HepG2 (cell line): ENCODE results near the gene NLRX1. TPM values are rescaled to one million over a fixed set of nuclear protein-coding genes. Genes with fewer than 3 reads are reported as not detected.

Experiments
- ATAC-seq: fragments of 200-7000 bp; cut with Tn5 transposase; 3 replicates; pipeline ENCODE4 v1.9.1; 2020; ENCODE audit warnings: mild to moderate bottlenecking, moderate library complexity
- BruUV-seq: library from RNA; stranded (reverse); fragments of 400-500 nt; replicated peaks from 2 replicates; lab custom pipeline; 2021; lab: Mats Ljungman, UMichigan
- CTCF ChIA-PET: fragments of 300-600 bp; formaldehyde crosslinking; extraction: SDS; loops from one replicate; lab custom pipeline; 2021; ENCODE audit warnings: low total read pairs, inconsistent platforms, low intra/inter-chr PET ratio; lab: Yijun Ruan, JAX
- POLR2A ChIA-PET: fragments of 350-600 bp; sonication (Branson Sonifier 250); formaldehyde crosslinking; loops from one replicate; lab custom pipeline; 2020; ENCODE audit warnings: antibody characterized with exemption, inconsistent platforms; lab: Yijun Ruan, JAX
- DNase-seq: peaks from one replicate; pipeline ENCODE4 v3.0.0-alpha.2; 2015; ENCODE audit warnings: low spot score
- FAIRE-seq: peaks from 3 replicates; lab custom pipeline; 2011; peaks lifted over from hg19 to GRCh38; lab: Jason Lieb, UNC
- H2AFZ ChIP-seq: one replicate; pipeline ENCODE4 v1.6.1; 2011; ENCODE audit warnings: low read length, inconsistent platforms
- H3K27ac ChIP-seq: fragments of 300-600 bp; 3 replicates; pipeline ENCODE4 v1.8.0; 2011; ENCODE audit warnings: mixed run types, mild to moderate bottlenecking, mixed read lengths, low read length, inconsistent platforms; ENCODE audit not compliant: insufficient read depth; ENCODE audit errors: extremely low read length
- H3K27me3 ChIP-seq, 2 experiments: fragments of 200-600 bp in 1 of 2; 2 replicates in 1 of 2; 3 replicates in 1 of 2; pipeline versions ENCODE4 v1.6.0 to v1.8.0; 2011; ENCODE audit warnings: low read length in 2 of 2, mild to moderate bottlenecking in 2 of 2, moderate library complexity in 2 of 2, inconsistent platforms in 1 of 2; ENCODE audit not compliant: insufficient read depth in 2 of 2, control insufficient read depth in 1 of 2
- H3K36me3 ChIP-seq, 2 experiments: fragments of 200-600 bp in 1 of 2; replicated peaks in 1 of 2; 2 replicates in 1 of 2; 3 replicates in 1 of 2; pipeline versions ENCODE4 v1.5.1 to v1.8.0; 2011; ENCODE audit warnings: low read length in 2 of 2, inconsistent platforms in 1 of 2; ENCODE audit not compliant: insufficient read depth in 2 of 2, control insufficient read depth in 1 of 2
- H3K4me1 ChIP-seq: 2 replicates; pipeline ENCODE4 v1.5.1; 2012; ENCODE audit warnings: low read length, inconsistent platforms; ENCODE audit not compliant: insufficient read depth
- H3K4me2 ChIP-seq: 2 replicates; pipeline ENCODE4 v1.6.0; 2011; ENCODE audit warnings: low read depth, low read length, inconsistent platforms
- H3K4me3 ChIP-seq, 3 experiments: fragments of 200-600 bp in 1 of 3; sonication (generic), shearing (Covaris generic) in 1 of 3; replicated peaks in 1 of 3; 2 replicates each; pipeline ENCODE4 v1.5.1; 2011 to 2016; ENCODE audit warnings: low read length in 3 of 3, inconsistent platforms in 2 of 3, low read depth in 2 of 3, mild to moderate bottlenecking in 2 of 3, control low read depth in 1 of 3, mixed read lengths in 1 of 3; ENCODE audit not compliant: insufficient read depth in 1 of 3
- H3K79me2 ChIP-seq: one replicate; pipeline ENCODE4 v1.6.1; 2011; ENCODE audit warnings: low read length, inconsistent platforms; ENCODE audit not compliant: insufficient read depth
- H3K9ac ChIP-seq: 2 replicates; pipeline ENCODE4 v1.6.0; 2011; ENCODE audit warnings: mild to moderate bottlenecking, low read depth, low read length, inconsistent platforms; ENCODE audit not compliant: insufficient read depth
- H3K9me3 ChIP-seq: 2 replicates; pipeline ENCODE4 v1.5.1; 2012; ENCODE audit warnings: mild to moderate bottlenecking, low read length
- H4K20me1 ChIP-seq: 2 replicates; pipeline ENCODE4 v1.6.0; 2011; ENCODE audit warnings: inconsistent platforms, mild to moderate bottlenecking, low read length, moderate library complexity; ENCODE audit not compliant: insufficient read depth
- ESRRA ChIP-seq: sonication (generic); formaldehyde crosslinking; IDR thresholded peaks from 2 replicates; pipeline ENCODE4 v1.5.1; 2020; ENCODE audit warnings: mild to moderate bottlenecking, low read depth, missing genetic modification reagents
- REL ChIP-seq: sonication (generic); formaldehyde crosslinking; conservative IDR thresholded peaks from 2 replicates; pipeline ENCODE4 v1.8.0; 2022; ENCODE audit warnings: mild to moderate bottlenecking, missing genetic modification reagents, moderate library complexity
- ZNF12 ChIP-seq: sonication (generic); formaldehyde crosslinking; IDR thresholded peaks from 2 replicates; pipeline ENCODE4 v1.5.0; 2020; ENCODE audit warnings: missing genetic modification reagents
- ZNF383 ChIP-seq: sonication (generic); formaldehyde crosslinking; IDR thresholded peaks from 2 replicates; pipeline ENCODE4 v1.4.0; 2020; ENCODE audit warnings: missing genetic modification reagents, mild to moderate bottlenecking, borderline replicate concordance
- WGBS: methylation state at CpG from one replicate; pipeline ENCODE4 v1.1.6; 2017; ENCODE audit warnings: low lambda C conversion rate; 5-methylcytosine and 5-hydroxymethylcytosine counted together
- in situ Hi-C: cut with HindIII; loops from 2 replicates; pipeline ENCODE4 v1.10.0; 2017; ENCODE audit warnings: low pct_unique_long_range_greater_than_20kb; ENCODE audit not compliant: extremely low pct_ligation_motif_present
- intact Hi-C: fragments of 100-400 bp; cut with micrococcal nuclease; formaldehyde crosslinking; loops from one replicate; pipeline ENCODE4 v1.10.0; 2022; ENCODE audit not compliant: unreplicated experiment
- polyA plus RNA-seq, 8 experiments: library from polyadenylated mRNA; depleted of rRNA in 3 of 8; stranded (reverse) in 7 of 8; unstranded in 1 of 8; fragments of >200 nt; fragmentation: Illumina TruSeq in 4 of 8; extraction: Trizol in 4 of 8; gene quantifications; 2 replicates each; pipeline versions ENCODE4 v1.2.1 to v1.2.3, GENCODE V29; 2011 to 2016; ENCODE audit warnings: low read depth in 4 of 8, missing spikeins in 1 of 8, mixed read lengths in 1 of 8; ENCODE audit not compliant: insufficient read depth in 1 of 8
- total RNA-seq, 5 experiments: library from RNA; depleted of rRNA; stranded (reverse); fragments of >200 nt; fragmentation: Illumina TruSeq; extraction: Trizol; gene quantifications; 2 replicates each; pipeline ENCODE4 v1.2.3, GENCODE V29; 2016; ENCODE audit warnings: low read depth in 1 of 5
- TF ChIP-seq, protein P1 (sequence below): sonication (generic); formaldehyde crosslinking; IDR thresholded peaks from 2 replicates; pipeline ENCODE4 v1.5.0; 2020; ENCODE audit warnings: mild to moderate bottlenecking, missing genetic modification reagents
- TF ChIP-seq, protein P2 (sequence below): sonication (generic); formaldehyde crosslinking; IDR thresholded peaks from 2 replicates; pipeline ENCODE4 v1.8.1; 2022; ENCODE audit warnings: mild to moderate bottlenecking, missing genetic modification reagents
- TF ChIP-seq, protein P3 (sequence below): sonication (generic); formaldehyde crosslinking; IDR thresholded peaks from 2 replicates; pipeline ENCODE4 v1.4.0; 2020; ENCODE audit warnings: missing genetic modification reagents, low read depth, mild to moderate bottlenecking, borderline replicate concordance

Gene NLRX1
- total and polyA plus RNA-seq, 2 of the 13 experiments (the other 11 are each of a cell fraction or from before 2014, with no cell fraction given): 8.7 to 11.0 TPM

DNA sequence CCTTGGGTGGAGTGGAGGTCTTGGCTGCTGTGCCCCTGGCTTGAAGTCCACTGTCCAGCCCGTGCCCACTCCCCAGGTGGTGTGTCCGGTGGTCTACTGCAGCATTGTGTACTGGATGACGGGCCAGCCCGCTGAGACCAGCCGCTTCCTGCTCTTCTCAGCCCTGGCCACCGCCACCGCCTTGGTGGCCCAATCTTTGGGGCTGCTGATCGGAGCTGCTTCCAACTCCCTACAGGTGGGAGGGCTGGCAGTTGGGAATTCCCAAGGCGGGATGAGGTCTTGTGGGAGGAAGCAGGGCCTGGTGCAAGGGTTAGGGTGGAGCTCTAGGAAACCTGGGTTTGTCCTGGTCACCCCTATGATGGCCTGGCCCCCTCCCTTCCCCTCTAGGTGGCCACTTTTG is 8.4 kb upstream of the NLRX1 start:
- ChIA-PET CTCF (no interaction called here), POLR2A (interaction anchor here (1.7 kb wide), 1 partner anchor 9 kb away, joined by 4 read pairs; no protein-coding TSS in a partner anchor)
- Histone ChIP-seq H4K20me1 (no peaks in the 10 kb centered on the region), H2AFZ (no peak overlapping the region), H3K36me3 (no peaks in the 10 kb centered on the region), H3K4me1 (0 out of 2 replicates have a peak, but pooled peaks cover 4% of the 10 kb centered on the region), H3K79me2 (no peaks in the 10 kb centered on the region), H3K27ac (no peak overlapping the region), H3K9ac (no peak overlapping the region), H3K27me3 (peaks cover 14 to 47% of the 10 kb centered on the region in 2 experiments), H3K4me2 (no peak overlapping the region), H3K9me3 (no peaks in the 10 kb centered on the region), H3K4me3 (no peak overlapping the region)
- no TSS peak for BruUV-seq
- TF ChIP-seq ZNF12 (CRISPR knock-in tag): no peak
- TF ChIP-seq, protein P1, sequence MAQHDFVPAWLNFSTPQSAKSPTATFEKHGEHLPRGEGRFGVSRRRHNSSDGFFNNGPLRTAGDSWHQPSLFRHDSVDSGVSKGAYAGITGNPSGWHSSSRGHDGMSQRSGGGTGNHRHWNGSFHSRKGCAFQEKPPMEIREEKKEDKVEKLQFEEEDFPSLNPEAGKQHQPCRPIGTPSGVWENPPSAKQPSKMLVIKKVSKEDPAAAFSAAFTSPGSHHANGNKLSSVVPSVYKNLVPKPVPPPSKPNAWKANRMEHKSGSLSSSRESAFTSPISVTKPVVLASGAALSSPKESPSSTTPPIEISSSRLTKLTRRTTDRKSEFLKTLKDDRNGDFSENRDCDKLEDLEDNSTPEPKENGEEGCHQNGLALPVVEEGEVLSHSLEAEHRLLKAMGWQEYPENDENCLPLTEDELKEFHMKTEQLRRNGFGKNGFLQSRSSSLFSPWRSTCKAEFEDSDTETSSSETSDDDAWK (CRISPR knock-in tag): no peak
- no peak for TF ChIP-seq ESRRA
- TF ChIP-seq, protein P2, sequence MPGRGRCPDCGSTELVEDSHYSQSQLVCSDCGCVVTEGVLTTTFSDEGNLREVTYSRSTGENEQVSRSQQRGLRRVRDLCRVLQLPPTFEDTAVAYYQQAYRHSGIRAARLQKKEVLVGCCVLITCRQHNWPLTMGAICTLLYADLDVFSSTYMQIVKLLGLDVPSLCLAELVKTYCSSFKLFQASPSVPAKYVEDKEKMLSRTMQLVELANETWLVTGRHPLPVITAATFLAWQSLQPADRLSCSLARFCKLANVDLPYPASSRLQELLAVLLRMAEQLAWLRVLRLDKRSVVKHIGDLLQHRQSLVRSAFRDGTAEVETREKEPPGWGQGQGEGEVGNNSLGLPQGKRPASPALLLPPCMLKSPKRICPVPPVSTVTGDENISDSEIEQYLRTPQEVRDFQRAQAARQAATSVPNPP (CRISPR knock-in tag): no peak
- no peak for TF ChIP-seq ZNF383 (CRISPR knock-in tag)
- TF ChIP-seq, protein P3, sequence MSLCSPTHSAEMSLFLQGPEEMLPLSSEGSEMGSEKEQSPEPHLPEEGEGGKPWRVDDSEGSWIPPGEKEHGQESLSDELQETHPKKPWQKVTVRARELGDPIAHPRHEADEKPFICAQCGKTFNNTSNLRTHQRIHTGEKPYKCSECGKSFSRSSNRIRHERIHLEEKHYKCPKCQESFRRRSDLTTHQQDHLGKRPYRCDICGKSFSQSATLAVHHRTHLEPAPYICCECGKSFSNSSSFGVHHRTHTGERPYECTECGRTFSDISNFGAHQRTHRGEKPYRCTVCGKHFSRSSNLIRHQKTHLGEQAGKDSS (CRISPR knock-in tag): no peak
- TF ChIP-seq REL (CRISPR knock-in tag): no peak
- intact Hi-C loops (no loop called here), in situ Hi-C loops (no loop called here)
- ATAC-seq: no peak
- FAIRE-seq: no peak
- 30% methylated on average over 2 of the region's 9 CpGs for WGBS
- no peak for DNase-seq
